AG10803 (cell line): ENCODE results near the gene ABCA8.
A peak's percentile ranks its signal among the peaks of the same experiment; 100 is the strongest.

ENCODE experiments used
- DNase-seq: peaks from one replicate; pipeline ENCODE4 v3.0.0; 2010; ENCODE audit warnings: low read depth
- H3K4me3 ChIP-seq: 2 replicates; pipeline ENCODE4 v1.5.1; 2011; ENCODE audit warnings: mild to moderate bottlenecking, low read length, control low read depth
- TF ChIP-seq, protein P1 (sequence below): conservative IDR thresholded peaks from 2 replicates; pipeline ENCODE4 v1.5.1; 2011; ENCODE audit warnings: mild to moderate bottlenecking, low read length, control low read depth, inconsistent platforms

ABCA8 gene

DNA sequence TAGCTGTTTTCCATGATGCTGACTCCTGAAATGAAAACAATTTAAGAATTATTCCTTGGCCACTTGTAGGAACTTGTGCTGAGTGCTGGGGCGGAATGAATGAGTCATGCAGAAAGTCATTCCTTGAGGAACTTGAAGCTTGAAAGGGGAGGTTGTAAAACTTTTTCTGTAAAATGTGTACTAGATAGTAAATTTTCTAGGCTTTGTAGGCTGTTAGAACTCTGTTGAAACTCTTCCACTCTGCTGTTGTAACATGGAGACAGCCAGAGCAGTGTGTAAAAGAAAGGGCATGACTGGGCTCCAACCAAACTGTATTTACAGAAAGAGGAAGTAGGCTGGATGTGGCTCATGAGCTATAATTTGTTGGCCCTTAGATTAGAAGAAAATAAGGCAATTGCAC lies 46.1 kb downstream of the ABCA8 start:
- TF ChIP-seq, protein P1, sequence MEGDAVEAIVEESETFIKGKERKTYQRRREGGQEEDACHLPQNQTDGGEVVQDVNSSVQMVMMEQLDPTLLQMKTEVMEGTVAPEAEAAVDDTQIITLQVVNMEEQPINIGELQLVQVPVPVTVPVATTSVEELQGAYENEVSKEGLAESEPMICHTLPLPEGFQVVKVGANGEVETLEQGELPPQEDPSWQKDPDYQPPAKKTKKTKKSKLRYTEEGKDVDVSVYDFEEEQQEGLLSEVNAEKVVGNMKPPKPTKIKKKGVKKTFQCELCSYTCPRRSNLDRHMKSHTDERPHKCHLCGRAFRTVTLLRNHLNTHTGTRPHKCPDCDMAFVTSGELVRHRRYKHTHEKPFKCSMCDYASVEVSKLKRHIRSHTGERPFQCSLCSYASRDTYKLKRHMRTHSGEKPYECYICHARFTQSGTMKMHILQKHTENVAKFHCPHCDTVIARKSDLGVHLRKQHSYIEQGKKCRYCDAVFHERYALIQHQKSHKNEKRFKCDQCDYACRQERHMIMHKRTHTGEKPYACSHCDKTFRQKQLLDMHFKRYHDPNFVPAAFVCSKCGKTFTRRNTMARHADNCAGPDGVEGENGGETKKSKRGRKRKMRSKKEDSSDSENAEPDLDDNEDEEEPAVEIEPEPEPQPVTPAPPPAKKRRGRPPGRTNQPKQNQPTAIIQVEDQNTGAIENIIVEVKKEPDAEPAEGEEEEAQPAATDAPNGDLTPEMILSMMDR: no peak
- peak; percentile 97 for DNase-seq
- no peak overlapping the region for H3K4me3 ChIP-seq

DNA sequence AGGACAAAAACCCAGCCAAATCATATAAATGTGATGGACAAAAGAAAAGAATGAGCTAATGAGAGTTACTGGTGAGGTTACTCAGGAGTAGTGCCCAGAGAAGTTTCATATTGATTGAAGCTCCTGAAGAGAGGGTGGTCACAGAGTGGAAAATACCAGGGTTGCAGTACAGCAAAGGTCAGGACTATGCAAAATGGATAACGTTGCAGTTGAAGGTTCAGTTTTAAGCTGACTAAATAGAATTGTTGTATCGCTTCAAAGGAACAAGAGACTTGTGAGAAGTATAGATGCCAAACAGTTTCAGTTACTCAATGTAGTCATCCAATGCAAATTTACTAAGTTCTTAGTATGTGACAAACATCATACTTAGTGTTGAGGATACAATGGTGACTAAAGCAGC lies 47.1 kb downstream of the ABCA8 start:
- H3K4me3 ChIP-seq: no peak overlapping the region
- DNase-seq: no peak
- TF ChIP-seq, protein P1: no peak

DNA sequence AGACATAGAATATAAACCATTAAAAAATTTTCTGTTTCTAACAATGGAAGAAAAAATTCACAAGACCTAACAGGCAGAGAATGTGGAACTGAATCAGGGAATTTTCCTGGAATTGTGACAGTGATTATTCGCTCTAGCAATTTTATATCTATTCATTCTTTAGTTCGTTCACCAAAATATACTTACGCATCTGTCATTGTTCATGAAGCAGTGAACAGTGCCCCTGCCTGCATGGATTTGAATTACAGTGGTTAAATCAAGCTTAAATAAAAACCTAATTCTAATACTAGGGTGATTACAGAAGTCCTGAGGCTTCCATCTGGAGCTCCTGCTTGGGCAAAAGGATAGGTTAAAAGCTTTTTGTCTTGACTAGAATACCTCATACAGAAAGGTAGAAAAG lies 48.6 kb downstream of the ABCA8 start:
- no peak for DNase-seq
- TF ChIP-seq, protein P1: peak; percentile 41
- H3K4me3 ChIP-seq: no peak overlapping the region

DNA sequence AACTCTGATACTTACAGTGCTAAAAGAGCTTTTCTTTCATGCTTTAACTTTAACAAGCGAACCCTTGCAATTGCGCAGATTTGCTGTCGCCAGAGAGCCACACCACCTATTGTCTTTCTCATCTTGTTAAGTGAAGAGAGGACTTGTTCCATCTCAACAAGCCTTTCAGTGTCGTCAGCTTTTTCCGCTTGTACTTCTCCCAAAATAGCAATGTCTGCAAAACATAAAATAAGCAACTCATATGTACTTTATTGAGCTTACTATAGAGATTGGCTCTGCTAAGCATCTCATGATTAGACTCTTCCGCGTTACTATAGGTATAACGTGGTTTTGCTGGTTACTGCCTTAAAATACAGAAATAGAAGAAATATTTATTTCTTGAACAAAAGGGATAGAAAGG lies 51.9 kb downstream of the ABCA8 start:
- no peak overlapping the region for H3K4me3 ChIP-seq
- no peak for DNase-seq
- TF ChIP-seq, protein P1: no peak

DNA sequence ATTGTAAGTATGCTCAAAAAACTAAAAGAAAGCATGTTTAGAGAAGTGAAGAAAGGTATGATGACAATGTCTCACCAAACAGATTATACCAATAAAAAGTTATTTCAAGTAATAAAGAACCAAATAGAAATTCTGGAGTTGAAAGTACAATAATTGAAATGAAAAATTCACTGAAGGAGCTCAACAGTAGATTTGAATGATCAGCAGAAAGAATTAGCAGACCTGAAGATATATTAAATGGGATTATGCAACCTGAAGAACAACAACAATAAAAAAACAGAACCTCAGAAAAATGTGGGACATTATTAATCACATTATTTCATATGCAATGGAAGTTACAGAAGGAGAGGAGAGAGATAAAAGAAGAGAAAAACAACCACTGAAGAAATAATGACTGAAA lies 57.6 kb downstream of the ABCA8 start:
- DNase-seq: no peak
- no peak overlapping the region for H3K4me3 ChIP-seq
- TF ChIP-seq, protein P1: no peak

DNA sequence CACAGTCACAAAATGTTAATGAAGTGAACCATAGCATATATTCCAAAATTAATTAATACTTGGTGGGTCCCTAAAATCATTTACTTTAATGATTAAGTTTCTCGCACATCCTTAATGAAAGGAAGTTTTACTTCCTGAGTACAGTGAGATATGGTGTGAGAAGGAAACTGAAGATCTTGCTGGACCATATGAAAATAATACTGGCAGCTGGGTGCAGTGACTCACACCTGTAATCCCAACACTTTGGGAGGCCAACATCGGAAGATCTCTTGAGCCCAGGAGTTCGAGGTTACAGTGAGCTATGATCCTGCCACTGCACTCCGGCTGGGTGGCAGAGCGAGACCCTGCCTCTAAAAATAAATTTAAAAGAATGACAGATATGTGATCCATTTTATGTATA lies 62.5 kb downstream of the ABCA8 start:
- TF ChIP-seq, protein P1: no peak
- no peak overlapping the region for H3K4me3 ChIP-seq
- no peak for DNase-seq

DNA sequence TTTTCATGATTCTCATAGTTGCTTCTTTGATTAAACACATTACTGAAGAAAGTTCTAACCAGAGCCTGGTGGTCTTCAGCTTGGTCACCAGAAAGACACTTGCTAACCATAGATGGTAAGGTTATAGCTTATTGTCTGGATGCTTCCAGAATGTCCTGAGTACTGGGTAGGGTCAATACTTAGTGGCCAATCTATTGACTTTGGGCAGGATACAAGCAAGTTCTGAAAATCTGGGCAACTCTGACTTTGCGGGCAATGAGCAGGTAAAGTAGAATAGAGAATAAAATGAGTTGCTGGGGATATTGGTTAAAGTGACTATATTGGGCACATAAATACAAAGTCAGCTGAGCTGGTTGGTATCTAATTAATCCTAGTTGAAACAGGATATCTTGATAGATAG lies 63.0 kb downstream of the ABCA8 start:
- DNase-seq: no peak
- TF ChIP-seq, protein P1: no peak
- no peak overlapping the region for H3K4me3 ChIP-seq
